Ovary (tissue), 9 donors: ENCODE measurements around the gene CPXM1. TPM values are rescaled to one million over a fixed set of nuclear protein-coding genes. Genes with fewer than 3 reads are reported as not detected.

Experiments
- DNase-seq, 5 donors: peaks; one replicate each; pipeline ENCODE4 v3.0.0-alpha.2; 2019 to 2020
- H3K27ac ChIP-seq, 2 donors: fragments of 200-600 bp; one replicate each; pipeline versions ENCODE4 v1.5.1 to v1.8.0; 2019 to 2022
- H3K27me3 ChIP-seq: fragments of 200-600 bp; one replicate; pipeline ENCODE4 v1.8.0; 2022
- H3K36me3 ChIP-seq: fragments of 200-600 bp; sonication (generic); one replicate; pipeline ENCODE4 v1.5.1; 2019
- H3K4me1 ChIP-seq: one replicate; pipeline ENCODE4 v1.8.1; 2013; ENCODE audit warnings: mild to moderate bottlenecking, moderate library complexity; ENCODE audit not compliant: insufficient read depth
- H3K4me3 ChIP-seq: fragments of 200-600 bp; sonication (generic); one replicate; pipeline ENCODE4 v1.5.1; 2017
- H3K9me3 ChIP-seq, 2 donors: fragments of 200-600 bp in 1 of 2; sonication (generic) in 1 of 2; one replicate each; pipeline versions ENCODE4 v1.5.1 to v1.8.1; 2013 to 2019; ENCODE audit warnings: mild to moderate bottlenecking in 1 of 2, moderate library complexity in 1 of 2
- CTCF ChIP-seq, 3 donors: fragments of 450-650 bp in 2 of 3; fragments of 200-600 bp in 1 of 3; IDR thresholded peaks; one replicate each; pipeline versions ENCODE4 v1.5.1 to v1.8.0; 2016 to 2022; ENCODE audit warnings: antibody characterized with exemption in 3 of 3, mild to moderate bottlenecking in 1 of 3
- EP300 ChIP-seq: sonication (generic); formaldehyde crosslinking; IDR thresholded peaks from one replicate; pipeline ENCODE4 v1.6.1; 2017; ENCODE audit warnings: antibody characterized with exemption
- POLR2A ChIP-seq: fragments of 450-650 bp; IDR thresholded peaks from one replicate; pipeline ENCODE4 v1.6.1; 2017; ENCODE audit warnings: antibody characterized with exemption, mild to moderate bottlenecking, moderate library complexity
- WGBS, 3 donors: extraction: QIAGEN DNeasy Blood & Tissue Kit in 1 of 3; methylation state at CpG; one replicate each; pipeline versions ENCODE4 v1.1.5 to v1.1.7; 2013 to 2017; 5-methylcytosine and 5-hydroxymethylcytosine counted together
- intact Hi-C, 4 donors: fragments of 100-400 bp; cut with DNase I; formaldehyde crosslinking; loops; one replicate each; pipeline versions ENCODE4 v1.11.0 to v1.15.1; 2022 to 2023
- polyA plus RNA-seq, 2 donors: library from polyadenylated mRNA; stranded (reverse); fragments of 200-250 nt in 1 of 2; fragments of 350-450 nt in 1 of 2; fragmentation: Illumina TruSeq in 1 of 2; extraction: RNeasy Lipid Tissue Mini Kit (QIAGEN cat#74804) in 1 of 2; gene quantifications; one replicate each; pipeline ENCODE4 v1.2.3, GENCODE V29; 2013 to 2014
- total RNA-seq, 7 donors: library from RNA; depleted of rRNA in 2 of 7; stranded (reverse); fragments of >200 nt in 2 of 7; fragmentation: NEBNext Ultra II Directional in 3 of 7; extraction: Animal tissue kit (Norgen Biotek cat#: 25700) in 3 of 7; gene quantifications; one replicate each; pipeline versions ENCODE4 v1.1.0 to v1.2.4, GENCODE V29; 2016 to 2023
- donor health status: DM: no; HTN: no; CAD: no; lungs with moderate emphysema.
- donor health status: DM: no; HTN: no; CAD: no.
- donor health status: Bipolar disorder and iron deficiency.
- donor health status: DM: yes; HTN: yes; CAD: no.
- donor health status: DM: no; HTN: no; CAD: no.
- donor health status: DM: yes; HTN: yes; CAD: no.

CPXM1 gene
- total and polyA plus RNA-seq, 9 donors = 0.86 to 50.9 (median 28.1) TPM

- WGBS, 3 donors = 84 to 87% (median 85%) methylated on average over 23 of the region's 23 CpGs
- Histone ChIP-seq H3K27me3 (no peaks in the 10 kb centered on the region), H3K9me3 (no peaks in the 10 kb centered on the region), H3K4me1 (peaks cover 2% of the 10 kb centered on the region), H3K36me3 (no peaks in the 10 kb centered on the region), H3K27ac (no peak overlapping the region), H3K4me3 (no peak overlapping the region)
- intact Hi-C loops = no loop called here
- TF ChIP-seq POLR2A (no peak), CTCF (IDR thresholded peaks at IDR 0.05) (no peak), EP300 (no peak)
- no peak for DNase-seq
Observed at GRCh38 chr20:2794202-2794748, 6.2 kb downstream of the CPXM1 start.

GRCh38 chr20:2793471-2793870, 7.0 kb downstream of the CPXM1 start:
- no peaks in the 10 kb centered on the region for H3K27me3 ChIP-seq
- H3K4me1 ChIP-seq = no peaks in the 10 kb centered on the region
- WGBS, 3 donors = 78 to 81% (median 81%) methylated on average over 6 of the region's 6 CpGs
- DNase-seq = no peak
- intact Hi-C loops = no loop called here
- no peak overlapping the region for H3K4me3 ChIP-seq
- H3K9me3 ChIP-seq = no peaks in the 10 kb centered on the region
- no peak overlapping the region for H3K27ac ChIP-seq
- TF ChIP-seq POLR2A (no peak), CTCF (IDR thresholded peaks at IDR 0.05) (no peak), EP300 (no peak)
- H3K36me3 ChIP-seq = no peaks in the 10 kb centered on the region

- TF ChIP-seq POLR2A = no peak
- no peak for TF ChIP-seq CTCF (IDR thresholded peaks at IDR 0.05)
- TF ChIP-seq EP300 = no peak
- intact Hi-C loops = no loop called here
- 80 to 82% (median 81%) methylated on average over 6 of the region's 6 CpGs for WGBS, 3 donors
Observed at GRCh38 chr20:2783908-2784566, 16.4 kb downstream of the CPXM1 start.

GRCh38 chr20:2780948-2781347, 19.5 kb downstream of the CPXM1 start:
- intact Hi-C loops = no loop called here
- H3K9me3 ChIP-seq = peaks cover 0 to 2% of the 10 kb centered on the region in 2 donors
- no peak overlapping the region for H3K4me3 ChIP-seq

More at GRCh38 chr20:2783908-2784566, 16.4 kb downstream of the CPXM1 start:
- DNase-seq = no peak
- no peaks in the 10 kb centered on the region for H3K36me3 ChIP-seq
- no peak overlapping the region for H3K4me3 ChIP-seq
- H3K27ac ChIP-seq = no peak overlapping the region
- no peaks in the 10 kb centered on the region for H3K27me3 ChIP-seq
- no peaks in the 10 kb centered on the region for H3K9me3 ChIP-seq
- no peaks in the 10 kb centered on the region for H3K4me1 ChIP-seq

More at GRCh38 chr20:2780948-2781347, 19.5 kb downstream of the CPXM1 start:
- WGBS, 3 donors = 35 to 46% (median 40%) methylated on average over 3 of the region's 3 CpGs
- Histone ChIP-seq H3K36me3 (no peaks in the 10 kb centered on the region), H3K27me3 (no peaks in the 10 kb centered on the region), H3K4me1 (no peaks in the 10 kb centered on the region), H3K27ac (no peak overlapping the region)
- no peak for DNase-seq
- TF ChIP-seq EP300 = no peak
- TF ChIP-seq POLR2A = no peak
- TF ChIP-seq CTCF (IDR thresholded peaks at IDR 0.05) = no peak
